GM23338 (cell line): ENCODE results near the gene WFDC6. TPM values are rescaled to one million over a fixed set of nuclear protein-coding genes. Genes with fewer than 3 reads are reported as not detected.

Experiments used
- ATAC-seq: fragments of 200-7000 bp; cut with Tn5 transposase; 3 replicates; pipeline ENCODE4 v1.9.1; 2020
- DNase-seq: peaks from one replicate; pipeline ENCODE4 v3.0.0-alpha.2; 2015; ENCODE audit warnings: low spot score
- H2AFZ ChIP-seq: fragments of 200-600 bp; sonication (generic); 2 replicates; pipeline ENCODE4 v1.8.0; 2016; ENCODE audit warnings: antibody characterized with exemption, mild to moderate bottlenecking, moderate library complexity
- H3F3A ChIP-seq: fragments of 200-600 bp; sonication (generic); replicated peaks from 2 replicates; pipeline ENCODE4 v1.8.0; 2017; ENCODE audit warnings: antibody characterized with exemption, mixed run types, low read depth
- H3K27ac ChIP-seq: fragments of 200-600 bp; sonication (generic); 2 replicates; pipeline ENCODE4 v1.6.1; 2016; ENCODE audit warnings: low read depth
- H3K27me3 ChIP-seq: fragments of 200-600 bp; sonication (generic); 2 replicates; pipeline ENCODE4 v1.8.0; 2016; ENCODE audit warnings: mild to moderate bottlenecking, mixed run types, moderate library complexity; ENCODE audit not compliant: insufficient read depth
- H3K36me3 ChIP-seq: fragments of 200-600 bp; sonication (generic); 2 replicates; pipeline ENCODE4 v1.8.0; 2016; ENCODE audit warnings: mild to moderate bottlenecking; ENCODE audit not compliant: insufficient read depth
- H3K4me1 ChIP-seq: fragments of 200-600 bp; sonication (generic); 2 replicates; pipeline ENCODE4 v1.8.0; 2016; ENCODE audit warnings: mild to moderate bottlenecking, moderate library complexity; ENCODE audit not compliant: insufficient read depth
- H3K4me2 ChIP-seq: fragments of 200-600 bp; sonication (generic); 2 replicates; pipeline ENCODE4 v1.7.1; 2017; ENCODE audit warnings: mixed run types
- H3K4me3 ChIP-seq: fragments of 200-600 bp; sonication (generic); 2 replicates; pipeline ENCODE4 v1.6.1; 2016; ENCODE audit warnings: mixed run types
- H3K79me2 ChIP-seq: fragments of 200-600 bp; sonication (generic); replicated peaks from 2 replicates; pipeline ENCODE4 v1.8.0; 2017; ENCODE audit warnings: mild to moderate bottlenecking; ENCODE audit not compliant: insufficient read depth
- H3K9me2 ChIP-seq: fragments of 200-600 bp; sonication (generic); 2 replicates; pipeline ENCODE4 v1.8.0; 2017; ENCODE audit not compliant: insufficient read depth
- H4K20me1 ChIP-seq: fragments of 200-600 bp; sonication (generic); replicated peaks from 2 replicates; pipeline ENCODE4 v1.8.0; 2017; ENCODE audit warnings: mild to moderate bottlenecking; ENCODE audit not compliant: insufficient read depth
- H3K27ac Mint-ChIP-seq: 2 replicates; pipeline ENCODE4 v1.8.0; 2020; ENCODE audit warnings: inconsistent platforms, mild to moderate bottlenecking, moderate library complexity, mixed read lengths
- H3K27me3 Mint-ChIP-seq: 3 replicates; pipeline ENCODE4 v1.8.0; 2022; ENCODE audit warnings: low read depth, mild to moderate bottlenecking, moderate library complexity, mixed read lengths, inconsistent platforms; ENCODE audit not compliant: insufficient read depth, poor library complexity
- H3K36me3 Mint-ChIP-seq: 3 replicates; pipeline ENCODE4 v1.8.0; 2021; ENCODE audit warnings: low read depth, mild to moderate bottlenecking, inconsistent platforms, moderate library complexity, mixed read lengths
- H3K4me1 Mint-ChIP-seq: 3 replicates; pipeline ENCODE4 v1.8.0; 2020; ENCODE audit warnings: mild to moderate bottlenecking, inconsistent platforms, mixed read lengths
- H3K4me3 Mint-ChIP-seq: 3 replicates; pipeline ENCODE4 v1.8.0; 2021; ENCODE audit warnings: moderate library complexity, mild to moderate bottlenecking, inconsistent platforms, mixed read lengths
- H3K9me3 Mint-ChIP-seq: 3 replicates; pipeline ENCODE4 v1.8.0; 2020; ENCODE audit warnings: moderate library complexity, mild to moderate bottlenecking, inconsistent platforms, mixed read lengths
- CREB1 ChIP-seq: fragments of 250-450 bp; sonication (Bioruptor Pico); IDR thresholded peaks from 2 replicates; pipeline ENCODE4 v1.5.0; 2020; ENCODE audit warnings: low read depth, mild to moderate bottlenecking, moderate library complexity
- JUNB ChIP-seq: IDR thresholded peaks from one replicate; pipeline ENCODE4 v1.6.1; 2016; ENCODE audit warnings: antibody characterized with exemption; ENCODE audit not compliant: unreplicated experiment
- NANOG ChIP-seq: IDR thresholded peaks from 2 replicates; pipeline ENCODE4 v1.6.1; 2016; ENCODE audit warnings: antibody characterized with exemption, borderline replicate concordance
- POLR2AphosphoS5 ChIP-seq: IDR thresholded peaks from 2 replicates; pipeline ENCODE4 v1.6.1; 2016; ENCODE audit warnings: antibody characterized with exemption, low read depth
- STAT1 ChIP-seq: IDR thresholded peaks from one replicate; pipeline ENCODE4 v1.6.1; 2016; ENCODE audit warnings: antibody characterized with exemption; ENCODE audit not compliant: unreplicated experiment
- ZNF114 ChIP-seq: fragments of 250-450 bp; sonication (Bioruptor Pico); IDR thresholded peaks from 2 replicates; pipeline ENCODE4 v1.5.0; 2020; ENCODE audit warnings: mild to moderate bottlenecking, moderate library complexity
- ZNF331 ChIP-seq: fragments of 250-450 bp; sonication (Bioruptor Pico); IDR thresholded peaks from 2 replicates; pipeline ENCODE4 v1.5.0; 2020; ENCODE audit warnings: low read depth, mild to moderate bottlenecking, moderate library complexity
- polyA plus RNA-seq: library from polyadenylated mRNA; unstranded; fragments of >200 nt; fragmentation: Nextera tagmentation; extraction: Ambion mirVana; gene quantifications from 2 replicates; pipeline ENCODE4 v1.2.1, GENCODE V29; 2016
- total RNA-seq: library from RNA; depleted of rRNA; stranded (reverse); fragments of >200 nt; shearing (Covaris generic); gene quantifications from 2 replicates; pipeline ENCODE4 v1.2.3, GENCODE V29; 2014
- TF ChIP-seq, protein P1 (sequence below): fragments of 250-450 bp; sonication (Bioruptor Pico); IDR thresholded peaks from 2 replicates; pipeline ENCODE4 v1.5.0; 2020; ENCODE audit warnings: mild to moderate bottlenecking, moderate library complexity
- TF ChIP-seq, protein P2 (sequence below): IDR thresholded peaks from one replicate; pipeline ENCODE4 v1.6.1; 2018; ENCODE audit warnings: antibody characterized with exemption; ENCODE audit not compliant: unreplicated experiment
- TF ChIP-seq, protein P3 (sequence below): IDR thresholded peaks from 2 replicates; pipeline ENCODE4 v1.6.1; 2016; ENCODE audit warnings: antibody characterized with exemption

Gene WFDC6
- total and polyA plus RNA-seq, 2 experiments from 2014 or later, result not detected

DNA sequence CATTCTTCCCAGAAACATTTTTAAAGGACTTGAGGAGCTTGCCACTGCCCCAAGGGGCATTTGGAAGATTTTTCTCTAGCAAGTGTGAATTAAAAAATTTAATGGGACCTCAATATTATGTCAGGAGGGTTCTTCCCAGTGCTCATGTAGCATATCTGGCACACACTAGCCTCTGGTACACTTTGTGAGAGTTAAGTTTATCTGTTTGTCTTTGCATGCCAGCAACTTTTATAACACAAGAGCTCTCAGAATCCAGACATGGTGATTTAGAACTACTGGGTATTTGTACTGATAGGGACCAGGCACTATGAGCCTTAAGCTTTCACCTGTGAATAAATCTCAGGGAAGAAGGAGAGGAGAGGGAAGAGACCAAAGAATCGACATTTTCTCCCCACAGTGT, 36.7 kb downstream of the WFDC6 start (continued):
- TF ChIP-seq, protein P1, sequence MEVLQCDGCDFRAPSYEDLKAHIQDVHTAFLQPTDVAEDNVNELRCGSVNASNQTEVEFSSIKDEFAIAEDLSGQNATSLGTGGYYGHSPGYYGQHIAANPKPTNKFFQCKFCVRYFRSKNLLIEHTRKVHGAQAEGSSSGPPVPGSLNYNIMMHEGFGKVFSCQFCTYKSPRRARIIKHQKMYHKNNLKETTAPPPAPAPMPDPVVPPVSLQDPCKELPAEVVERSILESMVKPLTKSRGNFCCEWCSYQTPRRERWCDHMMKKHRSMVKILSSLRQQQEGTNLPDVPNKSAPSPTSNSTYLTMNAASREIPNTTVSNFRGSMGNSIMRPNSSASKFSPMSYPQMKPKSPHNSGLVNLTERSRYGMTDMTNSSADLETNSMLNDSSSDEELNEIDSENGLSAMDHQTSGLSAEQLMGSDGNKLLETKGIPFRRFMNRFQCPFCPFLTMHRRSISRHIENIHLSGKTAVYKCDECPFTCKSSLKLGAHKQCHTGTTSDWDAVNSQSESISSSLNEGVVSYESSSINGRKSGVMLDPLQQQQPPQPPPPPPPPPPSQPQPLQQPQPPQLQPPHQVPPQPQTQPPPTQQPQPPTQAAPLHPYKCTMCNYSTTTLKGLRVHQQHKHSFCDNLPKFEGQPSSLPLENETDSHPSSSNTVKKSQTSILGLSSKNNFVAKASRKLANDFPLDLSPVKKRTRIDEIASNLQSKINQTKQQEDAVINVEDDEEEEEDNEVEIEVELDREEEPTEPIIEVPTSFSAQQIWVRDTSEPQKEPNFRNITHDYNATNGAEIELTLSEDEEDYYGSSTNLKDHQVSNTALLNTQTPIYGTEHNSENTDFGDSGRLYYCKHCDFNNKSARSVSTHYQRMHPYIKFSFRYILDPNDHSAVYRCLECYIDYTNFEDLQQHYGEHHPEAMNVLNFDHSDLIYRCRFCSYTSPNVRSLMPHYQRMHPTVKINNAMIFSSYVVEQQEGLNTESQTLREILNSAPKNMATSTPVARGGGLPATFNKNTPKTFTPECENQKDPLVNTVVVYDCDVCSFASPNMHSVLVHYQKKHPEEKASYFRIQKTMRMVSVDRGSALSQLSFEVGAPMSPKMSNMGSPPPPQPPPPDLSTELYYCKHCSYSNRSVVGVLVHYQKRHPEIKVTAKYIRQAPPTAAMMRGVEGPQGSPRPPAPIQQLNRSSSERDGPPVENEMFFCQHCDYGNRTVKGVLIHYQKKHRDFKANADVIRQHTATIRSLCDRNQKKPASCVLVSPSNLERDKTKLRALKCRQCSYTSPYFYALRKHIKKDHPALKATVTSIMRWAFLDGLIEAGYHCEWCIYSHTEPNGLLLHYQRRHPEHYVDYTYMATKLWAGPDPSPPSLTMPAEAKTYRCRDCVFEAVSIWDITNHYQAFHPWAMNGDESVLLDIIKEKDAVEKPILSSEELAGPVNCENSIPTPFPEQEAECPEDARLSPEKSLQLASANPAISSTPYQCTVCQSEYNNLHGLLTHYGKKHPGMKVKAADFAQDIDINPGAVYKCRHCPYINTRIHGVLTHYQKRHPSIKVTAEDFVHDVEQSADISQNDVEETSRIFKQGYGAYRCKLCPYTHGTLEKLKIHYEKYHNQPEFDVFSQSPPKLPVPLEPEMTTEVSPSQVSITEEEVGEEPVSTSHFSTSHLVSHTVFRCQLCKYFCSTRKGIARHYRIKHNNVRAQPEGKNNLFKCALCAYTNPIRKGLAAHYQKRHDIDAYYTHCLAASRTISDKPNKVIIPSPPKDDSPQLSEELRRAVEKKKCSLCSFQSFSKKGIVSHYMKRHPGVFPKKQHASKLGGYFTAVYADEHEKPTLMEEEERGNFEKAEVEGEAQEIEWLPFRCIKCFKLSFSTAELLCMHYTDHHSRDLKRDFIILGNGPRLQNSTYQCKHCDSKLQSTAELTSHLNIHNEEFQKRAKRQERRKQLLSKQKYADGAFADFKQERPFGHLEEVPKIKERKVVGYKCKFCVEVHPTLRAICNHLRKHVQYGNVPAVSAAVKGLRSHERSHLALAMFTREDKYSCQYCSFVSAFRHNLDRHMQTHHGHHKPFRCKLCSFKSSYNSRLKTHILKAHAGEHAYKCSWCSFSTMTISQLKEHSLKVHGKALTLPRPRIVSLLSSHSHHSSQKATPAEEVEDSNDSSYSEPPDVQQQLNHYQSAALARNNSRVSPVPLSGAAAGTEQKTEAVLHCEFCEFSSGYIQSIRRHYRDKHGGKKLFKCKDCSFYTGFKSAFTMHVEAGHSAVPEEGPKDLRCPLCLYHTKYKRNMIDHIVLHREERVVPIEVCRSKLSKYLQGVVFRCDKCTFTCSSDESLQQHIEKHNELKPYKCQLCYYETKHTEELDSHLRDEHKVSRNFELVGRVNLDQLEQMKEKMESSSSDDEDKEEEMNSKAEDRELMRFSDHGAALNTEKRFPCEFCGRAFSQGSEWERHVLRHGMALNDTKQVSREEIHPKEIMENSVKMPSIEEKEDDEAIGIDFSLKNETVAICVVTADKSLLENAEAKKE (CRISPR knock-in tag), result no peak
- TF ChIP-seq ZNF114 (CRISPR knock-in tag) (no peak), NANOG (no peak), STAT1 (no peak)

DNA sequence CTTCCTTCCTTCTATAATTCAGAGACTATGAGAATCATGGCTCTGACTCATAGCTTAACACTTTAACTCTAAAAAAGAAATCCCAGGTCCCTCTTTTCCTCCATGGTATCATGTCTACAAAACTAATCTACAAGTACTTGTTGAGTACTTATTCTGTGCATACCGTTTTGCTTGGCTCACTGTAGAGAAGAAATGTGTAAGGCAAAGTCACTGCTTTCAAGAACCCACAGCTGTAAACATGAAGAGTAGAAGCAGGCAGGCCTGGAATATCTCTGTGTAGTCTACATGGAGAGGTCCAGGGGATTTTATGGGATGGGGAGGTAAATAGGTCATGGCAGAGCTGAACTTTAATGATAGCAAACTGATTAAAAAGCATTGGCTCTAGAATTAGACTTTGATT, 37.7 kb downstream of the WFDC6 start:
- no peaks in the 10 kb centered on the region for H3K27me3 ChIP-seq
- H2AFZ ChIP-seq, result no peak overlapping the region
- no peaks in the 10 kb centered on the region for H3F3A ChIP-seq
- Mint-ChIP-seq H3K36me3 (no peaks in the 10 kb centered on the region), H3K27ac (no peak overlapping the region), H3K9me3 (no peaks in the 10 kb centered on the region), H3K4me3 (no peak overlapping the region), H3K27me3 (no peaks in the 10 kb centered on the region), H3K4me1 (no peaks in the 10 kb centered on the region)
- no peaks in the 10 kb centered on the region for H3K4me1 ChIP-seq
- TF ChIP-seq JUNB (no peak), ZNF331 (CRISPR knock-in tag) (no peak), CREB1 (no peak), POLR2AphosphoS5 (no peak), STAT1 (no peak)
- TF ChIP-seq, protein P2, sequence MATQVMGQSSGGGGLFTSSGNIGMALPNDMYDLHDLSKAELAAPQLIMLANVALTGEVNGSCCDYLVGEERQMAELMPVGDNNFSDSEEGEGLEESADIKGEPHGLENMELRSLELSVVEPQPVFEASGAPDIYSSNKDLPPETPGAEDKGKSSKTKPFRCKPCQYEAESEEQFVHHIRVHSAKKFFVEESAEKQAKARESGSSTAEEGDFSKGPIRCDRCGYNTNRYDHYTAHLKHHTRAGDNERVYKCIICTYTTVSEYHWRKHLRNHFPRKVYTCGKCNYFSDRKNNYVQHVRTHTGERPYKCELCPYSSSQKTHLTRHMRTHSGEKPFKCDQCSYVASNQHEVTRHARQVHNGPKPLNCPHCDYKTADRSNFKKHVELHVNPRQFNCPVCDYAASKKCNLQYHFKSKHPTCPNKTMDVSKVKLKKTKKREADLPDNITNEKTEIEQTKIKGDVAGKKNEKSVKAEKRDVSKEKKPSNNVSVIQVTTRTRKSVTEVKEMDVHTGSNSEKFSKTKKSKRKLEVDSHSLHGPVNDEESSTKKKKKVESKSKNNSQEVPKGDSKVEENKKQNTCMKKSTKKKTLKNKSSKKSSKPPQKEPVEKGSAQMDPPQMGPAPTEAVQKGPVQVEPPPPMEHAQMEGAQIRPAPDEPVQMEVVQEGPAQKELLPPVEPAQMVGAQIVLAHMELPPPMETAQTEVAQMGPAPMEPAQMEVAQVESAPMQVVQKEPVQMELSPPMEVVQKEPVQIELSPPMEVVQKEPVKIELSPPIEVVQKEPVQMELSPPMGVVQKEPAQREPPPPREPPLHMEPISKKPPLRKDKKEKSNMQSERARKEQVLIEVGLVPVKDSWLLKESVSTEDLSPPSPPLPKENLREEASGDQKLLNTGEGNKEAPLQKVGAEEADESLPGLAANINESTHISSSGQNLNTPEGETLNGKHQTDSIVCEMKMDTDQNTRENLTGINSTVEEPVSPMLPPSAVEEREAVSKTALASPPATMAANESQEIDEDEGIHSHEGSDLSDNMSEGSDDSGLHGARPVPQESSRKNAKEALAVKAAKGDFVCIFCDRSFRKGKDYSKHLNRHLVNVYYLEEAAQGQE, result no peak
- TF ChIP-seq, protein P3, sequence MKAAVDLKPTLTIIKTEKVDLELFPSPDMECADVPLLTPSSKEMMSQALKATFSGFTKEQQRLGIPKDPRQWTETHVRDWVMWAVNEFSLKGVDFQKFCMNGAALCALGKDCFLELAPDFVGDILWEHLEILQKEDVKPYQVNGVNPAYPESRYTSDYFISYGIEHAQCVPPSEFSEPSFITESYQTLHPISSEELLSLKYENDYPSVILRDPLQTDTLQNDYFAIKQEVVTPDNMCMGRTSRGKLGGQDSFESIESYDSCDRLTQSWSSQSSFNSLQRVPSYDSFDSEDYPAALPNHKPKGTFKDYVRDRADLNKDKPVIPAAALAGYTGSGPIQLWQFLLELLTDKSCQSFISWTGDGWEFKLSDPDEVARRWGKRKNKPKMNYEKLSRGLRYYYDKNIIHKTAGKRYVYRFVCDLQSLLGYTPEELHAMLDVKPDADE, result no peak
- H4K20me1 ChIP-seq, result no peaks in the 10 kb centered on the region
- no peak overlapping the region for H3K4me3 ChIP-seq
- no peaks in the 10 kb centered on the region for H3K79me2 ChIP-seq
- no peaks in the 10 kb centered on the region for H3K36me3 ChIP-seq
- H3K27ac ChIP-seq, result no peak overlapping the region
- H3K4me2 ChIP-seq, result no peak overlapping the region
- DNase-seq (no peak), ATAC-seq (no peak)
- H3K9me2 ChIP-seq, result no peaks in the 10 kb centered on the region
